OCI-LY1 (cell line): ENCODE data around the gene TESK2.

Source experiments
- H2AFZ ChIP-seq: fragments of 200-600 bp; sonication (generic), shearing (Covaris generic); 2 replicates; pipeline ENCODE4 v1.6.0; 2014; ENCODE audit warnings: antibody characterized with exemption, mild to moderate bottlenecking, low read length
- H3F3A ChIP-seq: fragments of 200-600 bp; sonication (generic), shearing (Covaris generic); 2 replicates; pipeline ENCODE4 v1.6.0; 2014; ENCODE audit warnings: mild to moderate bottlenecking, antibody characterized with exemption, low read length, moderate library complexity; ENCODE audit not compliant: insufficient read depth
- H3K27ac ChIP-seq: fragments of 200-600 bp; sonication (generic); 2 replicates; pipeline ENCODE4 v1.5.1; 2014; ENCODE audit warnings: low read length, mixed run types, mild to moderate bottlenecking, low read depth; ENCODE audit not compliant: poor library complexity, severe bottlenecking
- H3K27me3 ChIP-seq: fragments of 200-600 bp; sonication (generic); 2 replicates; pipeline ENCODE4 v1.6.0; 2014; ENCODE audit warnings: antibody characterized with exemption, mild to moderate bottlenecking, low read length, moderate library complexity; ENCODE audit not compliant: insufficient read depth
- H3K36me3 ChIP-seq: fragments of 200-600 bp; sonication (generic); 2 replicates; pipeline ENCODE4 v1.6.1; 2014; ENCODE audit warnings: mild to moderate bottlenecking, antibody characterized with exemption, low read length, moderate library complexity, mixed read lengths; ENCODE audit not compliant: insufficient read depth
- H3K4me1 ChIP-seq: fragments of 200-600 bp; sonication (generic); 2 replicates; pipeline ENCODE4 v1.5.1; 2014; ENCODE audit warnings: mild to moderate bottlenecking, low read length, moderate library complexity; ENCODE audit not compliant: insufficient read depth, severe bottlenecking
- H3K4me2 ChIP-seq: fragments of 200-600 bp; sonication (generic), shearing (Covaris generic); 2 replicates; pipeline ENCODE4 v1.6.1; 2014; ENCODE audit warnings: low read length
- H3K4me3 ChIP-seq: fragments of 200-600 bp; sonication (generic); 2 replicates; pipeline ENCODE4 v1.5.1; 2014; ENCODE audit warnings: low read length, low read depth, mild to moderate bottlenecking, mixed read lengths; ENCODE audit not compliant: poor library complexity, severe bottlenecking
- H3K79me2 ChIP-seq: fragments of 200-600 bp; shearing (Covaris generic); 2 replicates; pipeline ENCODE4 v1.6.1; 2016; ENCODE audit warnings: mixed run types, low read length, mixed read lengths; ENCODE audit not compliant: insufficient read depth
- H3K9ac ChIP-seq: fragments of 200-600 bp; sonication (generic), shearing (Covaris generic); 2 replicates; pipeline ENCODE4 v1.6.1; 2014; ENCODE audit warnings: mild to moderate bottlenecking, low read length, mixed read lengths
- H3K9me2 ChIP-seq: fragments of 200-600 bp; sonication (generic), shearing (Covaris generic); 2 replicates; pipeline ENCODE4 v1.6.1; 2014; ENCODE audit warnings: low read depth, mild to moderate bottlenecking, low read length, mixed read lengths
- H3K9me3 ChIP-seq: fragments of 200-600 bp; shearing (Covaris generic); 2 replicates; pipeline ENCODE4 v1.6.1; 2014; ENCODE audit warnings: low read length, mixed read lengths
- H4K20me1 ChIP-seq: fragments of 200-600 bp; sonication (generic), shearing (Covaris generic); 2 replicates; pipeline ENCODE4 v1.6.0; 2016; ENCODE audit warnings: mild to moderate bottlenecking, low read length; ENCODE audit not compliant: insufficient read depth
- CTCF ChIP-seq: fragments of 200-600 bp; sonication (generic), shearing (Covaris generic); IDR thresholded peaks from 2 replicates; pipeline ENCODE4 v1.5.1; 2017; ENCODE audit warnings: mild to moderate bottlenecking, antibody characterized with exemption, low read length, moderate library complexity, mixed read lengths
- EZH2 ChIP-seq: fragments of 200-600 bp; sonication (generic), shearing (Covaris generic); IDR thresholded peaks from 2 replicates; pipeline ENCODE4 v1.8.0; 2017; ENCODE audit warnings: borderline replicate concordance, mixed run types, mild to moderate bottlenecking, antibody characterized with exemption, low read length, moderate library complexity, mixed read lengths

Gene TESK2

GRCh38 chr1:45446950-45447672 lies 43.9 kb downstream of the TESK2 start:
- Histone ChIP-seq H3K27ac (no peak overlapping the region), H3K4me3 (no peak overlapping the region)

GRCh38 chr1:45446530-45446929 lies 44.4 kb downstream of the TESK2 start:
- H3K4me1 ChIP-seq: no peaks in the 10 kb centered on the region
- no peak overlapping the region for H3K4me3 ChIP-seq
- TF ChIP-seq EZH2: no peak
- no peak for TF ChIP-seq CTCF
- no peak overlapping the region for H3K27ac ChIP-seq
- H3K9ac ChIP-seq: no peak overlapping the region
- H3K36me3 ChIP-seq: no peaks in the 10 kb centered on the region
- no peaks in the 10 kb centered on the region for H3K27me3 ChIP-seq
- H3F3A ChIP-seq: no peaks in the 10 kb centered on the region; the same call in 1 of the 2 replicates
- H3K79me2 ChIP-seq: no peaks in the 10 kb centered on the region
- no peaks in the 10 kb centered on the region for H3K9me3 ChIP-seq
- H3K4me2 ChIP-seq: no peak overlapping the region
- H3K9me2 ChIP-seq: no peaks in the 10 kb centered on the region
- no peak overlapping the region for H2AFZ ChIP-seq
- H4K20me1 ChIP-seq: no peaks in the 10 kb centered on the region

More at GRCh38 chr1:45446950-45447672, 43.9 kb downstream of the TESK2 start:
- no peaks in the 10 kb centered on the region for H4K20me1 ChIP-seq
- H3K9ac ChIP-seq: no peak overlapping the region
- TF ChIP-seq EZH2 (no peak), CTCF (no peak)
- no peaks in the 10 kb centered on the region for H3K9me3 ChIP-seq
- H2AFZ ChIP-seq: no peak overlapping the region
- H3K36me3 ChIP-seq: no peaks in the 10 kb centered on the region
- H3K27me3 ChIP-seq: no peaks in the 10 kb centered on the region
- no peaks in the 10 kb centered on the region for H3K79me2 ChIP-seq
- no peak overlapping the region for H3K4me2 ChIP-seq
- H3K4me1 ChIP-seq: no peaks in the 10 kb centered on the region
- no peaks in the 10 kb centered on the region; the same call in 1 of the 2 replicates for H3F3A ChIP-seq
- H3K9me2 ChIP-seq: no peaks in the 10 kb centered on the region

- no peaks in the 10 kb centered on the region for H3K4me1 ChIP-seq
- H3K4me3 ChIP-seq: no peak overlapping the region
- H3K36me3 ChIP-seq: no peaks in the 10 kb centered on the region
- H3K27me3 ChIP-seq: no peaks in the 10 kb centered on the region
- no peak overlapping the region for H3K9ac ChIP-seq
- H3K9me3 ChIP-seq: no peaks in the 10 kb centered on the region
- no peaks in the 10 kb centered on the region; the same call in 1 of the 2 replicates for H3F3A ChIP-seq
- H3K79me2 ChIP-seq: no peaks in the 10 kb centered on the region
- no peak for TF ChIP-seq CTCF
- no peak for TF ChIP-seq EZH2
- no peaks in the 10 kb centered on the region for H3K9me2 ChIP-seq
- H3K27ac ChIP-seq: no peak overlapping the region
- H4K20me1 ChIP-seq: no peaks in the 10 kb centered on the region
- H3K4me2 ChIP-seq: no peak overlapping the region
- H2AFZ ChIP-seq: no peak overlapping the region
Measured at GRCh38 chr1:45444609-45445131, 46.3 kb downstream of the TESK2 start.
